ENCODE results near the gene ARHGAP6.

DNA sequence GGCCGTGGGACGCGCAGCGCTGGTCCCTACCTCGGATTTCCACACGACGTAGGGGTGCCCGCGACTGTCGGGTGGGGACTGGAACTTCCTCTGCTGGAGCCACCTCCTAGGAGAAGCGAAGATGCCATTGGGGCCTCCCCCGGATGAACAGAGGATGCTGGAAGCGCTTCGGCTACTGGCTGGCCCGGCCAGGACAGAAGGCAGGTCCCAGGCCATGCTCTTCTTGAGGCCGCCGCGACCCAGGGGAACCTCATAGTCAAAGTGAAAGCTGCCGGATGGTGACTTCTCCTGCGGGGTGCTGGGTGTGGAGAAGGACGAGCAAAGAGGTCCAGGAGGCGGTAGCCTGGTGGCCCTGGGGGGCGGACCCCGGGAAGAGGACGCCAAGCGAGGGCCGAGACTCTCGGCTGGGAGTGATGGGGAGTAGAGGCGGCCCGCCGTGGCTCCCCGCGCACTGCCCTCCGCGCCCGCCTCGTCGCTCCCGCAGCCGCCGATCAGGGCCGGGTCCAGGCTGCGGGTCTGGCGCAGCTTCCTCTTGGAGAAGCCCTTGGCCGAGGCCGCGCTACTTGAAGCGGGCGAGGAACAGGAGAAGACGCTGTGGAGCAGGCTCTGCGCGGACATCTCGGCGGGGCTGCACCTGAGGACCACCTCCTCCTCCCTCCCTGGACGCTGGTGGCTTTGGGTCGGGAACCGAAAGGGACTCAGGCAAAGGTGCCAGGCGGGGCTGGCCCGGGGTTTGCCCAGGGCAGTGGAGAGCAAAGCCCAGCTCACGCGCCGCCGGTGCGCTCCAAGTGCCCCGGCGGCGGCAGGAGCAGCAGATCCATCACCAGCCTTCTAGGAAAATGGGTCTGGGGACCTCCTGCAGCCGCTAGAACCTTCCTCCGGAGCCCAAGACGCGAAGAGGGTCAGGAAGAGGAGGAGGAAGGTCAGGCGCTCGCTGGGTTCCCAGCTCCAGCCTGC, 1.2 kb downstream of the ARHGAP6 start:
- TF ChIP-seq, protein P1, sequence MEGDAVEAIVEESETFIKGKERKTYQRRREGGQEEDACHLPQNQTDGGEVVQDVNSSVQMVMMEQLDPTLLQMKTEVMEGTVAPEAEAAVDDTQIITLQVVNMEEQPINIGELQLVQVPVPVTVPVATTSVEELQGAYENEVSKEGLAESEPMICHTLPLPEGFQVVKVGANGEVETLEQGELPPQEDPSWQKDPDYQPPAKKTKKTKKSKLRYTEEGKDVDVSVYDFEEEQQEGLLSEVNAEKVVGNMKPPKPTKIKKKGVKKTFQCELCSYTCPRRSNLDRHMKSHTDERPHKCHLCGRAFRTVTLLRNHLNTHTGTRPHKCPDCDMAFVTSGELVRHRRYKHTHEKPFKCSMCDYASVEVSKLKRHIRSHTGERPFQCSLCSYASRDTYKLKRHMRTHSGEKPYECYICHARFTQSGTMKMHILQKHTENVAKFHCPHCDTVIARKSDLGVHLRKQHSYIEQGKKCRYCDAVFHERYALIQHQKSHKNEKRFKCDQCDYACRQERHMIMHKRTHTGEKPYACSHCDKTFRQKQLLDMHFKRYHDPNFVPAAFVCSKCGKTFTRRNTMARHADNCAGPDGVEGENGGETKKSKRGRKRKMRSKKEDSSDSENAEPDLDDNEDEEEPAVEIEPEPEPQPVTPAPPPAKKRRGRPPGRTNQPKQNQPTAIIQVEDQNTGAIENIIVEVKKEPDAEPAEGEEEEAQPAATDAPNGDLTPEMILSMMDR (IDR thresholded peaks at IDR 0.05) = no peak
- no peak for TF ChIP-seq POLR2A (IDR thresholded peaks at IDR 0.05)
